Astrocyte (in vitro differentiated cells and primary cell): Measurements from ENCODE around the gene GATA2.

Experiments
- CTCF ChIP-seq: IDR thresholded peaks from 2 replicates; pipeline ENCODE4 v1.5.1; 2011; ENCODE audit warnings: low read depth, mild to moderate bottlenecking, inconsistent platforms, low read length, moderate library complexity; ENCODE audit not compliant: insufficient read depth
- EZH2 ChIP-seq: IDR thresholded peaks from 2 replicates; pipeline ENCODE4 v1.6.1; 2012; ENCODE audit warnings: mild to moderate bottlenecking, low read length, inconsistent platforms; ENCODE audit not compliant: insufficient read depth

- no peak for TF ChIP-seq CTCF
- no peak for TF ChIP-seq EZH2
Measured at GRCh38 chr3:128455786-128456748, 36.9 kb downstream of the GATA2 start.
